Heart right ventricle (tissue), 16 donors: ENCODE measurements around the gene CCDC137. TPM values are rescaled to one million over a fixed set of nuclear protein-coding genes. Genes with fewer than 3 reads are reported as not detected.
A peak's percentile ranks its signal among the peaks of the same experiment; 100 is the strongest.

Source experiments
- ATAC-seq, 8 donors: fragments of 200-7000 bp; cut with Tn5 transposase; one replicate each; pipeline ENCODE4 v1.9.1; 2020; ENCODE audit warnings: mild to moderate bottlenecking in 8 of 8, moderate library complexity in 8 of 8, moderate number of reproducible peaks in 1 of 8
- DNase-seq, 2 donors: peaks; one replicate each; pipeline ENCODE4 v3.0.0-alpha.2; 2020
- H3K27ac ChIP-seq, 10 donors: fragments of 200-600 bp; sonication (generic) in 2 of 10; one replicate each; pipeline versions ENCODE4 v1.5.0 to v1.8.0; 2020 to 2022; ENCODE audit warnings: mild to moderate bottlenecking in 3 of 10
- H3K27me3 ChIP-seq, 7 donors: fragments of 200-600 bp; one replicate each; pipeline ENCODE4 v1.8.0; 2021 to 2022; ENCODE audit warnings: mild to moderate bottlenecking in 2 of 7
- H3K36me3 ChIP-seq, 9 donors: fragments of 200-600 bp; sonication (generic) in 1 of 9; one replicate each; pipeline versions ENCODE4 v1.5.0 to v1.8.0; 2020 to 2022; ENCODE audit warnings: mild to moderate bottlenecking in 2 of 9
- H3K4me1 ChIP-seq, 9 donors: fragments of 200-600 bp; sonication (generic) in 1 of 9; one replicate each; pipeline versions ENCODE4 v1.5.0 to v1.8.0; 2020 to 2022; ENCODE audit warnings: mild to moderate bottlenecking in 4 of 9
- H3K4me3 ChIP-seq, 10 donors: fragments of 200-600 bp; sonication (generic) in 2 of 10; one replicate each; pipeline versions ENCODE4 v1.5.0 to v1.8.0; 2020 to 2022; ENCODE audit warnings: mild to moderate bottlenecking in 7 of 10, moderate library complexity in 2 of 10
- H3K9me3 ChIP-seq, 11 donors: fragments of 200-600 bp in 10 of 11; sonication (generic) in 2 of 11; one replicate each; pipeline versions ENCODE4 v1.5.0 to v1.8.0; 2013 to 2022; ENCODE audit warnings: mild to moderate bottlenecking in 2 of 11, control low read depth in 1 of 11, moderate library complexity in 1 of 11
- CTCF ChIP-seq, 9 donors: fragments of 200-600 bp; sonication (generic) in 2 of 9; IDR thresholded peaks; one replicate each; pipeline versions ENCODE4 v1.5.0 to v1.8.0; 2021 to 2022; ENCODE audit warnings: antibody characterized with exemption in 9 of 9, mild to moderate bottlenecking in 5 of 9, moderate library complexity in 1 of 9
- WGBS, 2 donors: extraction: QIAGEN DNeasy Blood & Tissue Kit; methylation state at CpG; one replicate each; pipeline ENCODE4 v1.1.7; 2013; ENCODE audit warnings: inconsistent platforms in 1 of 2; 5-methylcytosine and 5-hydroxymethylcytosine counted together
- intact Hi-C, 10 donors: fragments of 100-400 bp; cut with DNase I; formaldehyde crosslinking; loops; one replicate each; pipeline versions ENCODE4 v1.11.1 to v1.14.2; 2022
- polyA plus RNA-seq, 2 donors: library from polyadenylated mRNA; stranded (reverse); fragments of 200-250 nt; gene quantifications; one replicate each; pipeline ENCODE4 v1.2.3, GENCODE V29; 2013
- total RNA-seq, 10 donors: library from RNA; stranded (reverse); fragmentation: NEBNext Ultra II Directional in 3 of 10; extraction: Animal tissue kit (Norgen Biotek cat#: 25700) in 3 of 10; gene quantifications; one replicate each; pipeline versions ENCODE4 v1.2.1 to v1.2.4, GENCODE V29; 2021 to 2023
- donor health status: Arrhythmogenic right ventricular cardiomyopathy.
- donor health status: ischemic (EF 13 %, LVEDD 7.1; RV severe dilation, severe dysfunction).
- donor health status: healthy with polysubstance abuse.
- donor health status: DM: no; HTN: yes; CAD: no.
- donor health status: DM: no; HTN: no; CAD: no.
- donor health status: ischemic (EF 25% LVEDD 6.9; RV normal size, moderate dysfunction).
- donor health status: ischemic (EF 25% LVEDD 5.7; RV mildly dilated, moderate dysfunction).
- donor health status: healthy.
- donor health status: DM: yes; HTN: yes; CAD: no.
- donor health status: Ischemic cardiomyopathy.
- donor health status: ischemic (EF 35%, LVEDD 5.7; RV mildly dilated, moderate dysfunction).
- donor health status: nonischemic (EF 11% LVEDD 7.7; RV severe dilation, severe dysfunction).
- donor health status: DM: yes; HTN: yes; CAD: no.
- donor health status: PGD.
- donor health status: ischemic (EF 29% LVEDD 5.4; RV normal size, mild dysfunction).
- donor health status: nonischemic (EF 23%, LVEDD 6.1; RV moderate dilation, normal function).

Gene CCDC137
- total and polyA plus RNA-seq, 12 donors, result 3.4 to 14.4 (median 5.5) TPM

- no peak for TF ChIP-seq CTCF (IDR thresholded peaks at IDR 0.05)
- H3K36me3 ChIP-seq, result peaks cover 0 to 14% (median 0%) of the 10 kb centered on the region in 9 donors
- no peaks in the 10 kb centered on the region for H3K27me3 ChIP-seq
- DNase-seq, result peak; percentile 80 to 90
- H3K9me3 ChIP-seq, result no peaks in the 10 kb centered on the region
- H3K4me3 ChIP-seq, result peak within 1 kb of the TSS; percentile 51 to 99 (median 90)
- H3K27ac ChIP-seq, result peak within 1 kb of the TSS; percentile 82 to 99 (median 96)
- intact Hi-C loops, result loop anchor here in 2 of 10 donors (1.0 to 2.0 kb wide), 2 partner anchors 30 kb away; partner anchors contain the start of genes CCDC137 (in 2 of the 2) and OXLD1 (in 2 of the 2)
- peak; percentile 84 to 94 (median 90) for ATAC-seq
- H3K4me1 ChIP-seq, result peaks cover 6 to 52% (median 34%) of the 10 kb centered on the region in 9 donors
- 0% methylated on average over 66 to 77 of the region's 77 CpGs for WGBS, 2 donors
Measured at GRCh38 chr17:81636505-81637288, 29.8 kb upstream of the CCDC137 start, which contains the start of the genes NPLOC4 and TSPAN10. TSS of gene NPLOC4 (minus strand) at chr17:81637112. CDS start at chr17:81636930, 182 bp downstream. TSS of gene TSPAN10 (plus strand) at chr17:81637196. CDS start at chr17:81642413, 5,217 bp downstream.

GRCh38 chr17:81638683-81639082, 27.9 kb upstream of the CCDC137 start:
- Histone ChIP-seq H3K27me3 (no peaks in the 10 kb centered on the region), H3K9me3 (no peaks in the 10 kb centered on the region), H3K4me3 (no peak overlapping the region), H3K27ac (no peak overlapping the region), H3K4me1 (peaks cover 6 to 35% (median 32%) of the 10 kb centered on the region in 9 donors), H3K36me3 (peaks cover 0 to 4% (median 0%) of the 10 kb centered on the region in 9 donors)
- ATAC-seq, result no peak
- DNase-seq, result no peak
- intact Hi-C loops, result no loop called here
- WGBS, 2 donors, result 60 to 76% methylated on average over 4 of the region's 4 CpGs
- no peak for TF ChIP-seq CTCF (IDR thresholded peaks at IDR 0.05)

- intact Hi-C loops, result no loop called here
- Histone ChIP-seq H3K27me3 (no peaks in the 10 kb centered on the region), H3K9me3 (no peaks in the 10 kb centered on the region), H3K36me3 (no peaks in the 10 kb centered on the region), H3K4me3 (no peak overlapping the region), H3K27ac (no peak overlapping the region), H3K4me1 (peaks cover 6 to 22% (median 19%) of the 10 kb centered on the region in 9 donors)
- WGBS, 2 donors, result 91 to 93% methylated on average over 9 of the region's 9 CpGs
- no peak for DNase-seq
- no peak for TF ChIP-seq CTCF (IDR thresholded peaks at IDR 0.05)
- no peak for ATAC-seq
Measured at GRCh38 chr17:81640011-81640410, 26.5 kb upstream of the CCDC137 start.

GRCh38 chr17:81641825-81642489, 24.6 kb upstream of the CCDC137 start:
- TF ChIP-seq CTCF (IDR thresholded peaks at IDR 0.05), result no peak
- no peak for ATAC-seq
- H3K4me1 ChIP-seq, result peaks cover 0 to 8% (median 6%) of the 10 kb centered on the region in 9 donors
- WGBS, 2 donors, result 89 to 93% methylated on average over 15 to 16 of the region's 17 CpGs
- no peak overlapping the region for H3K27ac ChIP-seq
- intact Hi-C loops, result no loop called here
- H3K27me3 ChIP-seq, result peaks cover 0 to 4% (median under 1%) of the 10 kb centered on the region in 7 donors
- no peaks in the 10 kb centered on the region for H3K36me3 ChIP-seq
- DNase-seq, result no peak
- no peaks in the 10 kb centered on the region for H3K9me3 ChIP-seq
- H3K4me3 ChIP-seq, result no peak overlapping the region
